GM12878 (cell line): ENCODE data around the gene FOXK1. TPM values are rescaled to one million over a fixed set of nuclear protein-coding genes. Genes with fewer than 3 reads are reported as not detected.

Experiments used
- CEBPZ ChIP-seq: fragments of 150-350 bp; IDR thresholded peaks from 2 replicates; pipeline ENCODE4 v1.6.1; 2016; ENCODE audit warnings: low read depth, low read length
- CREB1 ChIP-seq: IDR thresholded peaks from 2 replicates; pipeline ENCODE4 v1.6.1; 2012; ENCODE audit warnings: low read depth, mild to moderate bottlenecking, inconsistent platforms
- E2F8 ChIP-seq: fragments of 450-650 bp; IDR thresholded peaks from 2 replicates; pipeline ENCODE4 v1.6.1; 2018; ENCODE audit warnings: mild to moderate bottlenecking, low read depth, moderate library complexity; ENCODE audit not compliant: partially characterized antibody
- EED ChIP-seq: sonication (generic); IDR thresholded peaks from 2 replicates; pipeline ENCODE4 v1.6.1; 2016; ENCODE audit warnings: antibody characterized with exemption, low read depth
- NBN ChIP-seq: fragments of 450-650 bp; IDR thresholded peaks from 2 replicates; pipeline ENCODE4 v1.6.1; 2016
- PBX3 ChIP-seq: IDR thresholded peaks from 2 replicates; pipeline ENCODE4 v1.6.1; 2011; ENCODE audit warnings: mild to moderate bottlenecking, low read depth, low read length, moderate library complexity; ENCODE audit not compliant: insufficient replicate concordance
- POLR2A ChIP-seq: IDR thresholded peaks from 2 replicates; pipeline ENCODE4 v1.6.1; 2011; ENCODE audit warnings: low read depth, mild to moderate bottlenecking, low read length
- POU2F2 ChIP-seq: IDR thresholded peaks from 3 replicates; pipeline ENCODE4 v1.6.1; 2011; ENCODE audit warnings: low read depth, mild to moderate bottlenecking, low read length, borderline replicate concordance
- RCOR1 ChIP-seq: conservative IDR thresholded peaks from 2 replicates; pipeline ENCODE4 v1.6.1; 2012; ENCODE audit warnings: low read depth, low read length, improper control_type of control experiment
- RELA ChIP-seq: fragments of 450-650 bp; IDR thresholded peaks from 2 replicates; pipeline ENCODE4 v1.8.0; 2014; ENCODE audit warnings: borderline replicate concordance; ENCODE audit not compliant: partially characterized antibody
- RUNX3 ChIP-seq: IDR thresholded peaks from 2 replicates; pipeline ENCODE4 v1.6.1; 2012; ENCODE audit warnings: low read length, inconsistent platforms
- SKIL ChIP-seq: fragments of 450-650 bp; IDR thresholded peaks from 2 replicates; pipeline ENCODE4 v1.6.1; 2017; ENCODE audit warnings: mild to moderate bottlenecking, low read depth, inconsistent platforms; ENCODE audit not compliant: poor library complexity, severe bottlenecking
- STAT3 ChIP-seq: IDR thresholded peaks from 2 replicates; pipeline ENCODE4 v1.6.1; 2011; ENCODE audit warnings: low read depth, low read length, improper control_type of control experiment
- USF1 ChIP-seq: IDR thresholded peaks from 2 replicates; pipeline ENCODE4 v1.6.1; 2011; ENCODE audit warnings: borderline replicate concordance, low read depth, mild to moderate bottlenecking, moderate library complexity, mixed read lengths, low read length; ENCODE audit not compliant: insufficient read depth; ENCODE audit errors: extremely low read length
- ZNF217 ChIP-seq: fragments of 450-650 bp; IDR thresholded peaks from 2 replicates; pipeline ENCODE4 v1.6.1; 2017; ENCODE audit warnings: antibody characterized with exemption, mild to moderate bottlenecking
- polyA plus RNA-seq, 11 experiments: library from polyadenylated mRNA; depleted of rRNA in 4 of 11; unstranded in 6 of 11; stranded (reverse) in 5 of 11; fragments of >200 nt; fragmentation: Nextera tagmentation in 4 of 11; fragmentation: Illumina TruSeq in 1 of 11; extraction: Ambion mirVana in 4 of 11; extraction: Trizol in 1 of 11; gene quantifications; 1 replicate in 1 of 11; 2 replicates in 10 of 11; pipeline versions ENCODE4 v1.2.1 to v1.2.3, GENCODE V29; 2011 to 2016; ENCODE audit warnings: inconsistent platforms in 2 of 11, missing spikeins in 2 of 11, low read depth in 1 of 11
- total RNA-seq, 4 experiments: library from RNA; depleted of rRNA in 3 of 4; stranded (reverse); fragments of >200 nt in 3 of 4; fragmentation: Illumina TruSeq in 1 of 4; extraction: Trizol in 1 of 4; gene quantifications; 2 replicates each; pipeline versions ENCODE4 v1.2.1 to v1.2.3, GENCODE V29; 2013 to 2021

FOXK1 gene
- total and polyA plus RNA-seq, 10 of the 15 experiments (the other 5 are each of a cell fraction or from before 2014, with no cell fraction given), result 0.24 to 31.8 (median 4.5) TPM

GRCh38 chr7:4745971-4746919, 64.2 kb downstream of the FOXK1 start (continued):
- TF ChIP-seq CEBPZ, result no peak
- TF ChIP-seq RELA, result no peak
- 0 out of 2 replicates have a peak, but pooled peaks have one; percentile 17 for TF ChIP-seq NBN
- peak; percentile 33; the same call in 1 of the 2 replicates for TF ChIP-seq CREB1
- no peak for TF ChIP-seq PBX3
- 0 out of 2 replicates have a peak, but pooled peaks have one; percentile 16 for TF ChIP-seq RUNX3
- peak; percentile 40 for TF ChIP-seq SKIL
- TF ChIP-seq EED, result peak; percentile 8; the same call in 1 of the 2 replicates
- TF ChIP-seq STAT3, result no peak
- TF ChIP-seq USF1, result no peak
- no peak for TF ChIP-seq POLR2A
- peak; percentile 15; the same call in 1 of the 3 replicates for TF ChIP-seq POU2F2
- TF ChIP-seq E2F8, result no peak
- no peak for TF ChIP-seq RCOR1
- no peak for TF ChIP-seq ZNF217
